ENCODE results near the gene RFX4. TPM values are rescaled to one million over a fixed set of nuclear protein-coding genes. Genes with fewer than 3 reads are reported as not detected.

The RFX4 gene
- total RNA-seq, 1 experiment from 2014 or later: not detected

DNA sequence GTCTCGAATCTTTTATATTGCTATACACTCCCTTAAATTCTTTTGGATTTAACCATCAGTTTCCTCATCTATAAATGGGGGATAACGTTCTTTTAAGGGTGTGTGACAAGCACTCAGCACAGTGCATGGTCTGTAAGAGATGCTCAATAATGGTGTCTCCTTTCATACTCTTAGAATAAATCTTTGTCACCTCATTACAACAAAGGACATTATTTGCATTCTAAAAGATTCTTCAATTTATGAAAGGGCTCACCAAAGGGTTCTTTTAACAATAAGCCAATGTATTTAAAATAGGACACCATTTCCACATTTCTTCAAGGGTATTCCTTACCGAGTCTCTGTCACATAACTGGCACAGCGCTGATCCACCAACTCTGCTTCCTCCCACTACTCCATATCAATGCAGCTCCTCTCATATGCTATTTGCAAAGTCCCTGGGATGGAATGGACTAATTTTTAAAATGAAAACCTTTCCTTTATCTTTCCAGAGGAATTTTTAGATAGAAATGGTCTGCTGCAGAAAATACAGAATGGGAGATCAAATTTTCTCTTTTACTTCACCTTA lies 162.5 kb downstream of the RFX4 start:
- Histone ChIP-seq H3K9me3 (ENCODE audit: control insufficient read depth, insufficient read depth, low read depth, low read length) (no peaks in the 10 kb centered on the region), H3K4me3 (ENCODE audit: low read depth in 2 of 2, low read length in 2 of 2) (no peak overlapping the region), H3K27me3 (ENCODE audit: control insufficient read depth, insufficient read depth, low read length) (peaks cover 19% of the 10 kb centered on the region; the same call in 1 of the 2 replicates), H3K36me3 (ENCODE audit: control insufficient read depth, insufficient read depth, low read length) (no peaks in the 10 kb centered on the region), H3K4me1 (ENCODE audit: control insufficient read depth, insufficient read depth, low read length) (no peaks in the 10 kb centered on the region), H3K27ac (ENCODE audit: low read length) (no peak overlapping the region)
- ChIA-PET CTCF (no interaction called here), POLR2A (no interaction called here)
- BruUV-seq (replicated peaks): no TSS peak
- TF ChIP-seq POLR2AphosphoS5 (IDR thresholded peaks at IDR 0.05; ENCODE audit: low read depth, low read length) (no peak), TCF7L2 (IDR thresholded peaks at IDR 0.05; ENCODE audit: low read depth, low read length) (no peak), SIN3A (IDR thresholded peaks at IDR 0.05; ENCODE audit: borderline replicate concordance, insufficient read depth, low read depth, low read length) (no peak)
- TF ChIP-seq, protein P1, sequence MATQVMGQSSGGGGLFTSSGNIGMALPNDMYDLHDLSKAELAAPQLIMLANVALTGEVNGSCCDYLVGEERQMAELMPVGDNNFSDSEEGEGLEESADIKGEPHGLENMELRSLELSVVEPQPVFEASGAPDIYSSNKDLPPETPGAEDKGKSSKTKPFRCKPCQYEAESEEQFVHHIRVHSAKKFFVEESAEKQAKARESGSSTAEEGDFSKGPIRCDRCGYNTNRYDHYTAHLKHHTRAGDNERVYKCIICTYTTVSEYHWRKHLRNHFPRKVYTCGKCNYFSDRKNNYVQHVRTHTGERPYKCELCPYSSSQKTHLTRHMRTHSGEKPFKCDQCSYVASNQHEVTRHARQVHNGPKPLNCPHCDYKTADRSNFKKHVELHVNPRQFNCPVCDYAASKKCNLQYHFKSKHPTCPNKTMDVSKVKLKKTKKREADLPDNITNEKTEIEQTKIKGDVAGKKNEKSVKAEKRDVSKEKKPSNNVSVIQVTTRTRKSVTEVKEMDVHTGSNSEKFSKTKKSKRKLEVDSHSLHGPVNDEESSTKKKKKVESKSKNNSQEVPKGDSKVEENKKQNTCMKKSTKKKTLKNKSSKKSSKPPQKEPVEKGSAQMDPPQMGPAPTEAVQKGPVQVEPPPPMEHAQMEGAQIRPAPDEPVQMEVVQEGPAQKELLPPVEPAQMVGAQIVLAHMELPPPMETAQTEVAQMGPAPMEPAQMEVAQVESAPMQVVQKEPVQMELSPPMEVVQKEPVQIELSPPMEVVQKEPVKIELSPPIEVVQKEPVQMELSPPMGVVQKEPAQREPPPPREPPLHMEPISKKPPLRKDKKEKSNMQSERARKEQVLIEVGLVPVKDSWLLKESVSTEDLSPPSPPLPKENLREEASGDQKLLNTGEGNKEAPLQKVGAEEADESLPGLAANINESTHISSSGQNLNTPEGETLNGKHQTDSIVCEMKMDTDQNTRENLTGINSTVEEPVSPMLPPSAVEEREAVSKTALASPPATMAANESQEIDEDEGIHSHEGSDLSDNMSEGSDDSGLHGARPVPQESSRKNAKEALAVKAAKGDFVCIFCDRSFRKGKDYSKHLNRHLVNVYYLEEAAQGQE (IDR thresholded peaks at IDR 0.05; ENCODE audit: insufficient read depth in 1 of 2, low read depth in 2 of 2, low read length in 1 of 2): no peak
- TF ChIP-seq, protein P2, sequence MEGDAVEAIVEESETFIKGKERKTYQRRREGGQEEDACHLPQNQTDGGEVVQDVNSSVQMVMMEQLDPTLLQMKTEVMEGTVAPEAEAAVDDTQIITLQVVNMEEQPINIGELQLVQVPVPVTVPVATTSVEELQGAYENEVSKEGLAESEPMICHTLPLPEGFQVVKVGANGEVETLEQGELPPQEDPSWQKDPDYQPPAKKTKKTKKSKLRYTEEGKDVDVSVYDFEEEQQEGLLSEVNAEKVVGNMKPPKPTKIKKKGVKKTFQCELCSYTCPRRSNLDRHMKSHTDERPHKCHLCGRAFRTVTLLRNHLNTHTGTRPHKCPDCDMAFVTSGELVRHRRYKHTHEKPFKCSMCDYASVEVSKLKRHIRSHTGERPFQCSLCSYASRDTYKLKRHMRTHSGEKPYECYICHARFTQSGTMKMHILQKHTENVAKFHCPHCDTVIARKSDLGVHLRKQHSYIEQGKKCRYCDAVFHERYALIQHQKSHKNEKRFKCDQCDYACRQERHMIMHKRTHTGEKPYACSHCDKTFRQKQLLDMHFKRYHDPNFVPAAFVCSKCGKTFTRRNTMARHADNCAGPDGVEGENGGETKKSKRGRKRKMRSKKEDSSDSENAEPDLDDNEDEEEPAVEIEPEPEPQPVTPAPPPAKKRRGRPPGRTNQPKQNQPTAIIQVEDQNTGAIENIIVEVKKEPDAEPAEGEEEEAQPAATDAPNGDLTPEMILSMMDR (IDR thresholded peaks at IDR 0.05): no peak
- in situ Hi-C loops (cut with HindIII; ENCODE audit: low pct_unique_long_range_greater_than_20kb, low sequenced_read_pairs): no loop called here
- ATAC-seq: no peak
- no peak for DNase-seq (ENCODE audit: low read depth, low spot score)
- intact Hi-C loops (cut with micrococcal nuclease; ENCODE audit: unreplicated experiment): no loop called here

DNA sequence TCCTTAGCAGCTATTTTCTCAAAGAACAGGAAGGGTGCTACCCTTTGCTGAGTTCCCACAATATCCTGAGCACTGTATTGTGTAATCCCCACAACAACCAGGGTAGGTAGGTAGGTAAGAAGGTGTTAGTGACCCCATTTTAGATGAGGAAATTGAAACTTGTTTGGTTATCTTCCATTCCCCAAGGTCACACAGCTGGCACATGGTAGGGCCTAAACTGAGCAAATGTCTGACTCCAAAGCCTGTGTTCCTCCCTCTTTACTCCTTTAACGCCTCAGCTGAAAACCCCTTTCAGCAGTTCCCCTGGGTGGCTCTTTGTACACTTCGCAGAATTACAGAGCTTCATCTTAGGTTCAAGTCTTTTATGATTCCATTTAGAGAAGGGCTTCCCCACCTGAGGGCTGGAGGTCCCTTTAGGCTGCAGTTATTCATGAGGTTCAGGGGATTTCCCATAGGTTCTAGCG lies 165.2 kb downstream of the RFX4 start:
- H3K27me3 ChIP-seq (ENCODE audit: control insufficient read depth, insufficient read depth, low read length): peaks cover 15% of the 10 kb centered on the region; the same call in 1 of the 2 replicates
- ATAC-seq (no peak), DNase-seq (ENCODE audit: low read depth, low spot score) (no peak)
- CTCF ChIA-PET: no interaction called here
- in situ Hi-C loops (cut with HindIII; ENCODE audit: low pct_unique_long_range_greater_than_20kb, low sequenced_read_pairs) (no loop called here), intact Hi-C loops (cut with micrococcal nuclease; ENCODE audit: unreplicated experiment) (no loop called here)
- H3K36me3 ChIP-seq (ENCODE audit: control insufficient read depth, insufficient read depth, low read length): no peaks in the 10 kb centered on the region
- POLR2A ChIA-PET: no interaction called here
- no peaks in the 10 kb centered on the region for H3K4me1 ChIP-seq (ENCODE audit: control insufficient read depth, insufficient read depth, low read length)
- no peaks in the 10 kb centered on the region for H3K9me3 ChIP-seq (ENCODE audit: control insufficient read depth, insufficient read depth, low read depth, low read length)
- H3K27ac ChIP-seq (ENCODE audit: low read length): no peak overlapping the region
- TF ChIP-seq TCF7L2 (IDR thresholded peaks at IDR 0.05; ENCODE audit: low read depth, low read length) (no peak), POLR2AphosphoS5 (IDR thresholded peaks at IDR 0.05; ENCODE audit: low read depth, low read length) (no peak), SIN3A (IDR thresholded peaks at IDR 0.05; ENCODE audit: borderline replicate concordance, insufficient read depth, low read depth, low read length) (no peak)
- TF ChIP-seq, protein P1 (IDR thresholded peaks at IDR 0.05; ENCODE audit: insufficient read depth in 1 of 2, low read depth in 2 of 2, low read length in 1 of 2): no peak
- TF ChIP-seq, protein P2 (IDR thresholded peaks at IDR 0.05): no peak
- no TSS peak for BruUV-seq (replicated peaks)
- no peak overlapping the region for H3K4me3 ChIP-seq (ENCODE audit: low read depth in 2 of 2, low read length in 2 of 2)

Data from Panc1 (cell line).